ENCODE data around the gene R3HDML.

R3HDML gene

DNA sequence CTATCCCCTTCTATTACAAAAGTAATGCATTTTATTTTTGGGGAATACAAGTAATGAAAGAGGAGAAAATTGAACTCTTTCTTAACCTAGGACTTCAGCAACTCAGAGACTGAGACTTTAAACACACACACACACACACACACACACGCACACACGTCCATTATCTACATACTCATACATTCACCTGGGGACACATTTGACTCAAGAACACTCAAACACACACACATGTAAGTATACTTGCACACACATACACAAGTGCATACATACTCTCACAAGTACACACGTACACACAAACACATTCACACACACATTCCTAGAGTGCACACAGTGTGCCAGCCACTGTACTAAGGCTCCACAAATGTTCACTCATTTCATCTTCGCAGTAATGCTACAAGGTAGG is 2.1 kb upstream of the R3HDML start:
- no peak for DNase-seq (ENCODE audit: low read depth in 1 of 2, low spot score in 1 of 2)
- Histone ChIP-seq H3K27me3 (ENCODE audit: insufficient read depth, poor library complexity, severe bottlenecking) (no peaks in the 10 kb centered on the region), H3K27ac (replicated peaks) (no peak overlapping the region), H3K4me3 (replicated peaks; ENCODE audit: insufficient read depth, low read length) (no peak overlapping the region)
- no peak for TF ChIP-seq POLR2AphosphoS5 (IDR thresholded peaks at IDR 0.05; ENCODE audit: low read depth)
- TF ChIP-seq, protein P1, sequence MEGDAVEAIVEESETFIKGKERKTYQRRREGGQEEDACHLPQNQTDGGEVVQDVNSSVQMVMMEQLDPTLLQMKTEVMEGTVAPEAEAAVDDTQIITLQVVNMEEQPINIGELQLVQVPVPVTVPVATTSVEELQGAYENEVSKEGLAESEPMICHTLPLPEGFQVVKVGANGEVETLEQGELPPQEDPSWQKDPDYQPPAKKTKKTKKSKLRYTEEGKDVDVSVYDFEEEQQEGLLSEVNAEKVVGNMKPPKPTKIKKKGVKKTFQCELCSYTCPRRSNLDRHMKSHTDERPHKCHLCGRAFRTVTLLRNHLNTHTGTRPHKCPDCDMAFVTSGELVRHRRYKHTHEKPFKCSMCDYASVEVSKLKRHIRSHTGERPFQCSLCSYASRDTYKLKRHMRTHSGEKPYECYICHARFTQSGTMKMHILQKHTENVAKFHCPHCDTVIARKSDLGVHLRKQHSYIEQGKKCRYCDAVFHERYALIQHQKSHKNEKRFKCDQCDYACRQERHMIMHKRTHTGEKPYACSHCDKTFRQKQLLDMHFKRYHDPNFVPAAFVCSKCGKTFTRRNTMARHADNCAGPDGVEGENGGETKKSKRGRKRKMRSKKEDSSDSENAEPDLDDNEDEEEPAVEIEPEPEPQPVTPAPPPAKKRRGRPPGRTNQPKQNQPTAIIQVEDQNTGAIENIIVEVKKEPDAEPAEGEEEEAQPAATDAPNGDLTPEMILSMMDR (IDR thresholded peaks at IDR 0.05; ENCODE audit: insufficient read depth, low read length): no peak
- no peak for TF ChIP-seq GABPA (IDR thresholded peaks at IDR 0.05; ENCODE audit: low read depth)
- TF ChIP-seq, protein P2, sequence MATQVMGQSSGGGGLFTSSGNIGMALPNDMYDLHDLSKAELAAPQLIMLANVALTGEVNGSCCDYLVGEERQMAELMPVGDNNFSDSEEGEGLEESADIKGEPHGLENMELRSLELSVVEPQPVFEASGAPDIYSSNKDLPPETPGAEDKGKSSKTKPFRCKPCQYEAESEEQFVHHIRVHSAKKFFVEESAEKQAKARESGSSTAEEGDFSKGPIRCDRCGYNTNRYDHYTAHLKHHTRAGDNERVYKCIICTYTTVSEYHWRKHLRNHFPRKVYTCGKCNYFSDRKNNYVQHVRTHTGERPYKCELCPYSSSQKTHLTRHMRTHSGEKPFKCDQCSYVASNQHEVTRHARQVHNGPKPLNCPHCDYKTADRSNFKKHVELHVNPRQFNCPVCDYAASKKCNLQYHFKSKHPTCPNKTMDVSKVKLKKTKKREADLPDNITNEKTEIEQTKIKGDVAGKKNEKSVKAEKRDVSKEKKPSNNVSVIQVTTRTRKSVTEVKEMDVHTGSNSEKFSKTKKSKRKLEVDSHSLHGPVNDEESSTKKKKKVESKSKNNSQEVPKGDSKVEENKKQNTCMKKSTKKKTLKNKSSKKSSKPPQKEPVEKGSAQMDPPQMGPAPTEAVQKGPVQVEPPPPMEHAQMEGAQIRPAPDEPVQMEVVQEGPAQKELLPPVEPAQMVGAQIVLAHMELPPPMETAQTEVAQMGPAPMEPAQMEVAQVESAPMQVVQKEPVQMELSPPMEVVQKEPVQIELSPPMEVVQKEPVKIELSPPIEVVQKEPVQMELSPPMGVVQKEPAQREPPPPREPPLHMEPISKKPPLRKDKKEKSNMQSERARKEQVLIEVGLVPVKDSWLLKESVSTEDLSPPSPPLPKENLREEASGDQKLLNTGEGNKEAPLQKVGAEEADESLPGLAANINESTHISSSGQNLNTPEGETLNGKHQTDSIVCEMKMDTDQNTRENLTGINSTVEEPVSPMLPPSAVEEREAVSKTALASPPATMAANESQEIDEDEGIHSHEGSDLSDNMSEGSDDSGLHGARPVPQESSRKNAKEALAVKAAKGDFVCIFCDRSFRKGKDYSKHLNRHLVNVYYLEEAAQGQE (IDR thresholded peaks at IDR 0.05; ENCODE audit: insufficient replicate concordance, low read depth): no peak
- TF ChIP-seq SPI1 (IDR thresholded peaks at IDR 0.05; ENCODE audit: borderline replicate concordance, low read depth): no peak

DNA sequence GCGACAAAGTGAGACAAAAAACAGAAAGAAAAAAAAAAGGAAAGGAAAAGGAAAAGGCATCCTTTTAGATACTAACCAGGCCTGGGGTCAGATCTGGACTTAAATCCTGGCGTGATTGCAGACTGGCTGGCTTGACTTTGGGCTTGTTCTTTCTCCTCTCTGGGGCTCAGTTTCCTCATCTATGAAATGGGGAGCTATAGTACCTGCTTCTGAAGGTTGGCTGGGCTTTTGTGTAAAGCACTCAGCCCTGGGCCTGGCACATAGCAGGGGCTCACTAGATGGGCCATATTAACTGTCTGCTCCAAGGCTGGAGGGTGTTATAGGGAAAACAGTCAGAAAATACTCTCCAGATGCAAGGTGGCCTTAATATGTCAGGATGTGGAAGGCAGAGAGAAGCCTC is 1.2 kb upstream of the R3HDML start:
- Histone ChIP-seq H3K27me3 (ENCODE audit: insufficient read depth, poor library complexity, severe bottlenecking) (no peaks in the 10 kb centered on the region), H3K4me3 (replicated peaks; ENCODE audit: insufficient read depth, low read length) (no peak overlapping the region), H3K27ac (replicated peaks) (no peak overlapping the region)
- no peak for TF ChIP-seq SPI1 (IDR thresholded peaks at IDR 0.05; ENCODE audit: borderline replicate concordance, low read depth)
- TF ChIP-seq, protein P2 (IDR thresholded peaks at IDR 0.05; ENCODE audit: insufficient replicate concordance, low read depth): no peak
- no peak for TF ChIP-seq GABPA (IDR thresholded peaks at IDR 0.05; ENCODE audit: low read depth)
- TF ChIP-seq POLR2AphosphoS5 (IDR thresholded peaks at IDR 0.05; ENCODE audit: low read depth): no peak
- TF ChIP-seq, protein P1 (IDR thresholded peaks at IDR 0.05; ENCODE audit: insufficient read depth, low read length): no peak
- DNase-seq (ENCODE audit: low read depth in 1 of 2, low spot score in 1 of 2): no peak

DNA sequence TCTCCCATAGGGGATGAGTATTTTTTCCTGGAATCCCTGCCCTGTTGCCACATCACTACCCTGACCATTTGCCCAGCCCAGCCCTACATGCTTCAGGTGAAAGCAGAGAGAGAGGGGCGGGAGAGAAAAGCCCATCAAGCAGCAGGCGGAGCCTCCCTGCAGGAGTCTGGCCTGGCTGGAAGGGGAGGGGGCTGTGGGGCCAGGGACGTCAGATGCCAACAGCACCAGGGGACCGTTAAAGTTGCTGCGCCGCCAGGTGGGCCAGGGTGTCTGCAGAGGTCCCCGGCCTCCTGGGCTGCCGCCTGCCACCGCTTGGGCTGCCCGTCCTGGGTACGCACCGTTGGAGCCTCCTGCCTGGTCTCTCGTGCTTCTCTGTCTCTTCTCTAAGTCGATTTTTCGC is 757 bp upstream of the R3HDML start:
- no peak for DNase-seq (ENCODE audit: low read depth in 1 of 2, low spot score in 1 of 2)
- H3K27me3 ChIP-seq (ENCODE audit: insufficient read depth, poor library complexity, severe bottlenecking): no peaks in the 10 kb centered on the region
- no peak overlapping the region for H3K4me3 ChIP-seq (replicated peaks; ENCODE audit: insufficient read depth, low read length)
- H3K27ac ChIP-seq (replicated peaks): no peak overlapping the region
- TF ChIP-seq GABPA (IDR thresholded peaks at IDR 0.05; ENCODE audit: low read depth) (no peak), SPI1 (IDR thresholded peaks at IDR 0.05; ENCODE audit: borderline replicate concordance, low read depth) (no peak), POLR2AphosphoS5 (IDR thresholded peaks at IDR 0.05; ENCODE audit: low read depth) (no peak)
- TF ChIP-seq, protein P1 (IDR thresholded peaks at IDR 0.05; ENCODE audit: insufficient read depth, low read length): no peak
- TF ChIP-seq, protein P2 (IDR thresholded peaks at IDR 0.05; ENCODE audit: insufficient replicate concordance, low read depth): no peak

Data from HL-60 (cell line).